Natural killer cell (primary cell): Measurements from ENCODE around the gene ACE2. TPM values are rescaled to one million over a fixed set of nuclear protein-coding genes. Genes with fewer than 3 reads are reported as not detected.

Experiments
- ATAC-seq, 3 donors: fragments of 150-1000 bp in 2 of 3; fragments of 200-7000 bp in 1 of 3; cut with Tn5 transposase; 1 replicate in 1 of 3; 2 replicates in 2 of 3; pipeline ENCODE4 v1.10.0; 2021; ENCODE audit warnings: mild to moderate bottlenecking in 2 of 3, moderate library complexity in 2 of 3
- DNase-seq, 2 donors: peaks; one replicate each; pipeline versions ENCODE4 v3.0.0 to v3.0.0-alpha.2; 2013 to 2021; ENCODE audit warnings: mixed read lengths in 1 of 2
- H3K27ac ChIP-seq: one replicate; pipeline ENCODE4 v1.5.1; 2013; ENCODE audit warnings: mild to moderate bottlenecking, low read length
- H3K27me3 ChIP-seq: one replicate; pipeline ENCODE4 v1.6.1; 2013; ENCODE audit warnings: low read length; ENCODE audit not compliant: control insufficient read depth, insufficient read depth
- H3K36me3 ChIP-seq: one replicate; pipeline ENCODE4 v1.6.1; 2013; ENCODE audit warnings: low read length; ENCODE audit not compliant: control insufficient read depth, insufficient read depth
- H3K4me1 ChIP-seq: one replicate; pipeline ENCODE4 v1.6.1; 2013; ENCODE audit warnings: low read length; ENCODE audit not compliant: control insufficient read depth, insufficient read depth
- H3K4me3 ChIP-seq: one replicate; pipeline ENCODE4 v1.5.1; 2013; ENCODE audit warnings: low read length
- H3K9me3 ChIP-seq: one replicate; pipeline ENCODE4 v1.6.1; 2013; ENCODE audit warnings: low read length; ENCODE audit not compliant: control insufficient read depth, insufficient read depth
- H3K27ac Mint-ChIP-seq, 2 donors: one replicate each; pipeline ENCODE4 v1.8.0; 2022; ENCODE audit warnings: mild to moderate bottlenecking in 2 of 2, mixed read lengths in 2 of 2, moderate library complexity in 1 of 2
- H3K27me3 Mint-ChIP-seq, 2 donors: one replicate each; pipeline ENCODE4 v1.8.0; 2022; ENCODE audit warnings: low read depth in 2 of 2, mixed read lengths in 2 of 2
- H3K36me3 Mint-ChIP-seq: one replicate; pipeline ENCODE4 v1.8.0; 2022; ENCODE audit warnings: mixed read lengths
- H3K4me1 Mint-ChIP-seq, 2 donors: one replicate each; pipeline ENCODE4 v1.8.0; 2022; ENCODE audit warnings: mixed read lengths in 2 of 2
- H3K4me3 Mint-ChIP-seq: one replicate; pipeline ENCODE4 v1.8.0; 2022; ENCODE audit warnings: mild to moderate bottlenecking, moderate library complexity, mixed read lengths
- H3K9me3 Mint-ChIP-seq, 2 donors: one replicate each; pipeline ENCODE4 v1.8.0; 2022; ENCODE audit warnings: mixed read lengths in 2 of 2
- WGBS: methylation state at CpG from one replicate; pipeline ENCODE4 v1.1.7; 2013; ENCODE audit warnings: missing lambda C conversion rate; ENCODE audit not compliant: insufficient coverage; 5-methylcytosine and 5-hydroxymethylcytosine counted together
- intact Hi-C: fragments of 100-400 bp; cut with micrococcal nuclease; formaldehyde crosslinking; loops from one replicate; pipeline ENCODE4 v1.14.2; 2022
- total RNA-seq, 4 donors: library from RNA; stranded (reverse); fragments of 120-200 nt in 1 of 4; gene quantifications; one replicate each; pipeline versions ENCODE4 v1.2.3 to v1.2.4, GENCODE V29; 2013 to 2022
- TF ChIP-seq, protein P1 (sequence below): fragments of 200-600 bp; IDR thresholded peaks from one replicate; pipeline ENCODE4 v1.8.0; 2022; ENCODE audit warnings: antibody characterized with exemption

The ACE2 gene
- total RNA-seq, 3 donors from 2014 or later (not counting 1 experiment from before 2014, with no cell fraction given), result not detected

DNA sequence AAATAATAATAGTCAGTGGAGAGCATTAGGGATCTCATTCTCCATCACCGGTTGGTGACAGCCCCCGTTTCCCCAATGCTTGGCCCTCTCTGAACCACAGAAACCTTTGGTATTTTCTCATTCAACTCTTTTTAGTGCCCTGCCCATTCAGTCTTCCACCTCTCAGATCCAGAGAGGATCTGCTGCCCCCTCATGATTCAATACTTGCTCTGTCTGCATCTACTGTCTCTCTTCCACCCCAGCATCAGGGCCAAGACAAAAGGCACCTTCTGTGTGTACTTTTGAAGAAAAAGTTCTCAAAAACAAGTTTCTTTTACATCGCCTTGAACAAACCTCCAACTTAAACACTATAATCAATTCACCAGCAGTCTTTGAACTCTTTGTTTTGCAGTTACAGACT, 44.5 kb upstream of the ACE2 start:
- Mint-ChIP-seq H3K4me1 (peaks cover 24 to 35% of the 10 kb centered on the region in 2 donors), H3K27ac (peak overlapping the region; percentile 6 to 79), H3K9me3 (no peaks in the 10 kb centered on the region), H3K4me3 (no peak overlapping the region), H3K36me3 (no peaks in the 10 kb centered on the region), H3K27me3 (peaks cover 0 to 8% of the 10 kb centered on the region in 2 donors)
- no peak overlapping the region for H3K4me3 ChIP-seq
- peaks cover 3% of the 10 kb centered on the region for H3K4me1 ChIP-seq
- no peak for DNase-seq
- H3K27me3 ChIP-seq, result no peaks in the 10 kb centered on the region
- intact Hi-C loops, result no loop called here
- no peak for ATAC-seq
- TF ChIP-seq, protein P1, sequence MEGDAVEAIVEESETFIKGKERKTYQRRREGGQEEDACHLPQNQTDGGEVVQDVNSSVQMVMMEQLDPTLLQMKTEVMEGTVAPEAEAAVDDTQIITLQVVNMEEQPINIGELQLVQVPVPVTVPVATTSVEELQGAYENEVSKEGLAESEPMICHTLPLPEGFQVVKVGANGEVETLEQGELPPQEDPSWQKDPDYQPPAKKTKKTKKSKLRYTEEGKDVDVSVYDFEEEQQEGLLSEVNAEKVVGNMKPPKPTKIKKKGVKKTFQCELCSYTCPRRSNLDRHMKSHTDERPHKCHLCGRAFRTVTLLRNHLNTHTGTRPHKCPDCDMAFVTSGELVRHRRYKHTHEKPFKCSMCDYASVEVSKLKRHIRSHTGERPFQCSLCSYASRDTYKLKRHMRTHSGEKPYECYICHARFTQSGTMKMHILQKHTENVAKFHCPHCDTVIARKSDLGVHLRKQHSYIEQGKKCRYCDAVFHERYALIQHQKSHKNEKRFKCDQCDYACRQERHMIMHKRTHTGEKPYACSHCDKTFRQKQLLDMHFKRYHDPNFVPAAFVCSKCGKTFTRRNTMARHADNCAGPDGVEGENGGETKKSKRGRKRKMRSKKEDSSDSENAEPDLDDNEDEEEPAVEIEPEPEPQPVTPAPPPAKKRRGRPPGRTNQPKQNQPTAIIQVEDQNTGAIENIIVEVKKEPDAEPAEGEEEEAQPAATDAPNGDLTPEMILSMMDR, result no peak
- 82% methylated on average over 3 of the region's 3 CpGs for WGBS
- no peaks in the 10 kb centered on the region for H3K9me3 ChIP-seq
- no peak overlapping the region for H3K27ac ChIP-seq
- no peaks in the 10 kb centered on the region for H3K36me3 ChIP-seq

DNA sequence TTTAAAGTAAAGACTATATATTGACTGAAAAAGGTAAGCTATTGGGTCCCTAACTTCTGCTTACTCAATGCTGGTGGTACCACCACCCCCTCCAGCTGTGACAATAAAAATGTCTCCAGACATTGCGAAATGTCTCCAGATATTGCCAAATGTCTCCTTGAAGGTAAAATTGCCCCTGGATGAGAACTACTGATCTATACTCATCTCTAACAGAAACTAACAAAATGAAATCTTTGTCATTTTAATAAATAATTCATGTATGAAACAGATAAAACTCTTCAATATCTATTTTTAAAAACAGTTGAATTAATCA, 43.8 kb upstream of the ACE2 start:
- ATAC-seq (no peak), DNase-seq (no peak)
- Histone ChIP-seq H3K27ac (no peak overlapping the region), H3K36me3 (no peaks in the 10 kb centered on the region), H3K9me3 (no peaks in the 10 kb centered on the region), H3K4me1 (peaks cover 3% of the 10 kb centered on the region), H3K4me3 (no peak overlapping the region), H3K27me3 (no peaks in the 10 kb centered on the region)
- Mint-ChIP-seq H3K4me1 (peaks cover 24 to 37% of the 10 kb centered on the region in 2 donors), H3K27me3 (peaks cover 0 to 8% of the 10 kb centered on the region in 2 donors), H3K9me3 (no peaks in the 10 kb centered on the region), H3K36me3 (no peaks in the 10 kb centered on the region), H3K27ac (peak overlapping the region in 1 of 2 donors; percentile 79), H3K4me3 (peak overlapping the region; percentile 56)
- TF ChIP-seq, protein P1, result no peak
- intact Hi-C loops, result no loop called here
- WGBS, result no CpG with 5 or more reads among the region's 1 CpG

- Histone ChIP-seq H3K27me3 (no peaks in the 10 kb centered on the region), H3K4me1 (peaks cover 3% of the 10 kb centered on the region), H3K36me3 (no peaks in the 10 kb centered on the region), H3K4me3 (peak overlapping the region; percentile 27), H3K27ac (peak overlapping the region; percentile 59), H3K9me3 (no peaks in the 10 kb centered on the region)
- peaks cover 0 to 8% of the 10 kb centered on the region in 2 donors for H3K27me3 Mint-ChIP-seq
- H3K27ac Mint-ChIP-seq, result peak overlapping the region; percentile 59 to 79
- TF ChIP-seq, protein P1, result no peak
- WGBS, result 40% methylated on average over 1 of the region's 7 CpGs
- intact Hi-C loops, result no loop called here
- DNase-seq, result peak in 1 of 2 donors; percentile 2
- peak in 2 of 3 donors; percentile 34 to 61 for ATAC-seq
- peak overlapping the region; percentile 73 for H3K4me3 Mint-ChIP-seq
- no peaks in the 10 kb centered on the region for H3K9me3 Mint-ChIP-seq
- peaks cover 24 to 37% of the 10 kb centered on the region in 2 donors for H3K4me1 Mint-ChIP-seq
- no peaks in the 10 kb centered on the region for H3K36me3 Mint-ChIP-seq
Measured at GRCh38 chrX:15643786-15644559, 43.2 kb upstream of the ACE2 start.

DNA sequence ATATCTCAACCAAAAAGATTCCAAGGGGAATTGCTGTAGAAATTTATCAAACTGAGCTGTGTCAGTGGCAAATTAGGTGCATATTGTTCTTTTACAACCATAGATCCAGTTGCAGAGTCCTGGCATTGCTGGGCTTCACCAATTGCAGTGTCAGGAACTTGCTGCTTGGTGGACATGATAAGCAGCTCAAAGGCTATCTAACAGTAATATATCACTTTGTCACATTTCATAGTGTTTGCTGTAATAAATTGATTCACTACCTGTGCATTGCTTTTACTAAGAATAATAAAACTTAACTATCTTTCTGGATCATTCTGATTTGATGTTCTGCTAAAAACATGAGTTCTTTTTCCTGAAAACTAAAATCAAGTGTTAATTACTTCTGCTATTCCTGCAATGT, 30.9 kb upstream of the ACE2 start:
- H3K27me3 Mint-ChIP-seq, result peaks cover 6 to 35% of the 10 kb centered on the region in 2 donors
- no peaks in the 10 kb centered on the region for H3K36me3 Mint-ChIP-seq
- H3K27ac Mint-ChIP-seq, result no peak overlapping the region
- Histone ChIP-seq H3K4me3 (no peak overlapping the region), H3K36me3 (no peaks in the 10 kb centered on the region), H3K9me3 (no peaks in the 10 kb centered on the region), H3K4me1 (no peaks in the 10 kb centered on the region), H3K27me3 (no peaks in the 10 kb centered on the region), H3K27ac (no peak overlapping the region)
- DNase-seq, result no peak
- TF ChIP-seq, protein P1, result no peak
- intact Hi-C loops, result no loop called here
- no peak for ATAC-seq
- H3K4me3 Mint-ChIP-seq, result no peak overlapping the region
- no peaks in the 10 kb centered on the region for H3K9me3 Mint-ChIP-seq
- no peaks in the 10 kb centered on the region for H3K4me1 Mint-ChIP-seq
